A673 (cell line): ENCODE data around the gene CLK2.

Source experiments
- EZH2 ChIP-seq: fragments of 200-600 bp; sonication (generic); IDR thresholded peaks from 2 replicates; pipeline ENCODE4 v1.6.1; 2017; ENCODE audit warnings: borderline replicate concordance, low read depth, mild to moderate bottlenecking, mixed read lengths, antibody characterized with exemption, low read length; ENCODE audit not compliant: poor library complexity, severe bottlenecking
- TF ChIP-seq, protein P1 (sequence below): fragments of 300-800, 200-600 bp; sonication (generic); conservative IDR thresholded peaks from 2 replicates; pipeline ENCODE4 v1.5.1; 2017; ENCODE audit warnings: low read depth, mild to moderate bottlenecking, antibody characterized with exemption, low read length, moderate library complexity, mixed read lengths

DNA sequence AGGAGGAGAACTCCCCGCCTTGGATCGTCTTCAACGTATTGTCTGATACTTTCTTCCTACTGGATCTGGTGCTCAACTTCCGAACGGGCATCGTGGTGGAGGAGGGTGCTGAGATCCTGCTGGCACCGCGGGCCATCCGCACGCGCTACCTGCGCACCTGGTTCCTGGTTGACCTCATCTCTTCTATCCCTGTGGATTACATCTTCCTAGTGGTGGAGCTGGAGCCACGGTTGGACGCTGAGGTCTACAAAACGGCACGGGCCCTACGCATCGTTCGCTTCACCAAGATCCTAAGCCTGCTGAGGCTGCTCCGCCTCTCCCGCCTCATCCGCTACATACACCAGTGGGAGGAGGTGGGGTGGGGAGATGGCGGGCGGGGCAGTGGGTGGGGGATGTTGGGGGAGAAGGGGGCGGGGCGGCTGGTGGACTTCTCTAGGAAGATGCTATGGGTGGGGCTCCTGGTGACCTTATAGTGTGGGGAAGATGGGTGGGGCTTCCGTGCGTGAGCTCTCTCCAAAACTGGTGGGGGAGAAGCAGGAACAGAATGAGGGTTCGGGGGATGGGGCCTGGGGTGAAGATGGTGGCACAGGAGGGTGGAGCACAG is 9.3 kb upstream of the CLK2 start:
- TF ChIP-seq, protein P1, sequence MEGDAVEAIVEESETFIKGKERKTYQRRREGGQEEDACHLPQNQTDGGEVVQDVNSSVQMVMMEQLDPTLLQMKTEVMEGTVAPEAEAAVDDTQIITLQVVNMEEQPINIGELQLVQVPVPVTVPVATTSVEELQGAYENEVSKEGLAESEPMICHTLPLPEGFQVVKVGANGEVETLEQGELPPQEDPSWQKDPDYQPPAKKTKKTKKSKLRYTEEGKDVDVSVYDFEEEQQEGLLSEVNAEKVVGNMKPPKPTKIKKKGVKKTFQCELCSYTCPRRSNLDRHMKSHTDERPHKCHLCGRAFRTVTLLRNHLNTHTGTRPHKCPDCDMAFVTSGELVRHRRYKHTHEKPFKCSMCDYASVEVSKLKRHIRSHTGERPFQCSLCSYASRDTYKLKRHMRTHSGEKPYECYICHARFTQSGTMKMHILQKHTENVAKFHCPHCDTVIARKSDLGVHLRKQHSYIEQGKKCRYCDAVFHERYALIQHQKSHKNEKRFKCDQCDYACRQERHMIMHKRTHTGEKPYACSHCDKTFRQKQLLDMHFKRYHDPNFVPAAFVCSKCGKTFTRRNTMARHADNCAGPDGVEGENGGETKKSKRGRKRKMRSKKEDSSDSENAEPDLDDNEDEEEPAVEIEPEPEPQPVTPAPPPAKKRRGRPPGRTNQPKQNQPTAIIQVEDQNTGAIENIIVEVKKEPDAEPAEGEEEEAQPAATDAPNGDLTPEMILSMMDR = no peak
- TF ChIP-seq EZH2 = no peak
